ENCODE data around the gene CLSTN1. TPM values are rescaled to one million over a fixed set of nuclear protein-coding genes. Genes with fewer than 3 reads are reported as not detected.

CLSTN1 gene
- total RNA-seq, 1 donor from 2014 or later, result 181 TPM

GRCh38 chr1:9711466-9712020 is 112.2 kb downstream of the CLSTN1 start:
- Histone ChIP-seq H3K79me2 (ENCODE audit: insufficient read depth, low read length) (peaks cover 8% of the 10 kb centered on the region), H3K4me1 (ENCODE audit: insufficient read depth, low read length) (no peaks in the 10 kb centered on the region), H3K4me3 (ENCODE audit: insufficient read depth, low read depth, low read length) (no peak overlapping the region), H3K27ac (ENCODE audit: low read depth, low read length) (no peak overlapping the region), H2AFZ (ENCODE audit: low read depth, low read length) (no peak overlapping the region), H3K27me3 (ENCODE audit: insufficient read depth, low read length) (no peaks in the 10 kb centered on the region), H3K4me2 (ENCODE audit: low read length) (no peak overlapping the region), H3K36me3 (ENCODE audit: insufficient read depth, low read length) (peaks cover 6% of the 10 kb centered on the region), H3K9ac (ENCODE audit: low read length) (no peak overlapping the region), H4K20me1 (ENCODE audit: insufficient read depth, low read length) (no peaks in the 10 kb centered on the region), H3K9me3 (ENCODE audit: insufficient read depth, low read depth, low read length) (no peaks in the 10 kb centered on the region)
- no peak for FAIRE-seq
- H3K4me1 Mint-ChIP-seq (ENCODE audit: low read depth, unreplicated experiment), result no peaks in the 10 kb centered on the region
- H3K9me3 Mint-ChIP-seq (ENCODE audit: unreplicated experiment), result no peaks in the 10 kb centered on the region
- H3K27me3 Mint-ChIP-seq (ENCODE audit: low read depth, unreplicated experiment), result no peaks in the 10 kb centered on the region
- H3K36me3 Mint-ChIP-seq (ENCODE audit: low read depth, unreplicated experiment), result peaks cover 11% of the 10 kb centered on the region
- no peak for DNase-seq (ENCODE audit: low read depth)
- TF ChIP-seq CTCF (IDR thresholded peaks at IDR 0.05; ENCODE audit: insufficient read depth, low read depth, low read length), result no peak
- H3K4me3 Mint-ChIP-seq (ENCODE audit: unreplicated experiment), result no peak overlapping the region
- H3K27ac Mint-ChIP-seq (ENCODE audit: unreplicated experiment), result no peak overlapping the region

GRCh38 chr1:9710037-9710436 is 113.7 kb downstream of the CLSTN1 start:
- Histone ChIP-seq H4K20me1 (ENCODE audit: insufficient read depth, low read length) (no peaks in the 10 kb centered on the region), H3K4me3 (ENCODE audit: insufficient read depth, low read depth, low read length) (no peak overlapping the region), H3K79me2 (ENCODE audit: insufficient read depth, low read length) (peaks cover 14% of the 10 kb centered on the region), H3K4me1 (ENCODE audit: insufficient read depth, low read length) (peaks cover 7% of the 10 kb centered on the region), H3K4me2 (ENCODE audit: low read length) (no peak overlapping the region), H3K9me3 (ENCODE audit: insufficient read depth, low read depth, low read length) (no peaks in the 10 kb centered on the region), H3K9ac (ENCODE audit: low read length) (no peak overlapping the region), H3K27ac (ENCODE audit: low read depth, low read length) (no peak overlapping the region), H2AFZ (ENCODE audit: low read depth, low read length) (no peak overlapping the region), H3K27me3 (ENCODE audit: insufficient read depth, low read length) (no peaks in the 10 kb centered on the region), H3K36me3 (ENCODE audit: insufficient read depth, low read length) (peaks cover 6% of the 10 kb centered on the region)
- DNase-seq (ENCODE audit: low read depth), result no peak
- H3K4me1 Mint-ChIP-seq (ENCODE audit: low read depth, unreplicated experiment), result peaks cover 6% of the 10 kb centered on the region
- H3K4me3 Mint-ChIP-seq (ENCODE audit: unreplicated experiment), result no peak overlapping the region
- no peak overlapping the region for H3K27ac Mint-ChIP-seq (ENCODE audit: unreplicated experiment)
- TF ChIP-seq CTCF (IDR thresholded peaks at IDR 0.05; ENCODE audit: insufficient read depth, low read depth, low read length) (no peak), EZH2 (IDR thresholded peaks at IDR 0.05; ENCODE audit: insufficient read depth, low read length) (no peak)
- no peaks in the 10 kb centered on the region for H3K27me3 Mint-ChIP-seq (ENCODE audit: low read depth, unreplicated experiment)
- FAIRE-seq, result no peak
- H3K9me3 Mint-ChIP-seq (ENCODE audit: unreplicated experiment), result no peaks in the 10 kb centered on the region
- peaks cover 9% of the 10 kb centered on the region for H3K36me3 Mint-ChIP-seq (ENCODE audit: low read depth, unreplicated experiment)

- no peak overlapping the region for H3K27ac Mint-ChIP-seq (ENCODE audit: unreplicated experiment)
Measured at GRCh38 chr1:9706178-9706577, 117.6 kb downstream of the CLSTN1 start.

More at GRCh38 chr1:9706178-9706577, 117.6 kb downstream of the CLSTN1 start:
- Histone ChIP-seq H3K36me3 (ENCODE audit: insufficient read depth, low read length) (peaks cover 3% of the 10 kb centered on the region), H3K4me3 (ENCODE audit: insufficient read depth, low read depth, low read length) (no peak overlapping the region), H3K4me1 (ENCODE audit: insufficient read depth, low read length) (peaks cover 12% of the 10 kb centered on the region), H3K27me3 (ENCODE audit: insufficient read depth, low read length) (no peaks in the 10 kb centered on the region), H3K79me2 (ENCODE audit: insufficient read depth, low read length) (peaks cover 31% of the 10 kb centered on the region), H3K27ac (ENCODE audit: low read depth, low read length) (no peak overlapping the region), H3K4me2 (ENCODE audit: low read length) (no peak overlapping the region), H2AFZ (ENCODE audit: low read depth, low read length) (no peak overlapping the region), H3K9me3 (ENCODE audit: insufficient read depth, low read depth, low read length) (no peaks in the 10 kb centered on the region), H3K9ac (ENCODE audit: low read length) (no peak overlapping the region), H4K20me1 (ENCODE audit: insufficient read depth, low read length) (no peaks in the 10 kb centered on the region)
- no peaks in the 10 kb centered on the region for H3K27me3 Mint-ChIP-seq (ENCODE audit: low read depth, unreplicated experiment)
- H3K36me3 Mint-ChIP-seq (ENCODE audit: low read depth, unreplicated experiment), result peaks cover 10% of the 10 kb centered on the region
- H3K9me3 Mint-ChIP-seq (ENCODE audit: unreplicated experiment), result peaks cover 2% of the 10 kb centered on the region
- peaks cover 9% of the 10 kb centered on the region for H3K4me1 Mint-ChIP-seq (ENCODE audit: low read depth, unreplicated experiment)
- no peak for FAIRE-seq
- DNase-seq (ENCODE audit: low read depth), result no peak
- no peak overlapping the region for H3K4me3 Mint-ChIP-seq (ENCODE audit: unreplicated experiment)
- no peak for TF ChIP-seq EZH2 (IDR thresholded peaks at IDR 0.05; ENCODE audit: insufficient read depth, low read length)

All from astrocyte (in vitro differentiated cells and primary cell).